Body of pancreas (tissue), 4 donors: Measurements from ENCODE around the gene NOP9. TPM values are rescaled to one million over a fixed set of nuclear protein-coding genes. Genes with fewer than 3 reads are reported as not detected.
A peak's percentile ranks its signal among the peaks of the same experiment; 100 is the strongest.

ENCODE experiments used
- ATAC-seq: fragments of 150-250 bp; one replicate; pipeline ENCODE4 v1.9.1; 2016
- DNase-seq, 4 donors: peaks; one replicate each; pipeline ENCODE4 v3.0.0-alpha.2; 2019
- H3K27ac ChIP-seq, 4 donors: fragments of 200-600 bp; sonication (generic); 1 replicate in 3 of 4; 2 replicates in 1 of 4; pipeline versions ENCODE4 v1.5.1 to v1.6.1; 2016 to 2019; ENCODE audit warnings: mild to moderate bottlenecking in 1 of 4, mixed read lengths in 1 of 4, moderate library complexity in 1 of 4
- H3K27me3 ChIP-seq, 2 donors: fragments of 200-600 bp; sonication (generic); one replicate each; pipeline ENCODE4 v1.6.0; 2016; ENCODE audit warnings: mild to moderate bottlenecking in 1 of 2
- H3K36me3 ChIP-seq, 2 donors: fragments of 200-600 bp; sonication (generic); replicated peaks in 1 of 2; 2 replicates each; pipeline ENCODE4 v1.5.1; 2016; ENCODE audit warnings: low read depth in 2 of 2; ENCODE audit not compliant: insufficient read depth in 1 of 2
- H3K4me1 ChIP-seq: fragments of 200-600 bp; sonication (generic); one replicate; pipeline ENCODE4 v1.6.0; 2016
- H3K4me3 ChIP-seq, 2 donors: fragments of 200-600 bp; sonication (generic); 1 replicate in 1 of 2; 2 replicates in 1 of 2; pipeline ENCODE4 v1.5.1; 2016 to 2019
- H3K9me3 ChIP-seq, 3 donors: fragments of 200-600 bp; sonication (generic); 1 replicate in 2 of 3; 2 replicates in 1 of 3; pipeline ENCODE4 v1.5.1; 2016
- POLR2A ChIP-seq, 3 donors: fragments of 450-650 bp; IDR thresholded peaks; one replicate each; pipeline ENCODE4 v1.6.1; 2016; ENCODE audit warnings: antibody characterized with exemption in 3 of 3, mild to moderate bottlenecking in 2 of 3
- WGBS, 2 donors: methylation state at CpG; one replicate each; pipeline ENCODE4 v1.1.5; 2017; 5-methylcytosine and 5-hydroxymethylcytosine counted together
- intact Hi-C: fragments of 100-400 bp; cut with DNase I; formaldehyde crosslinking; loops from one replicate; pipeline ENCODE4 v1.15.1; 2023
- total RNA-seq, 2 donors: library from RNA; depleted of rRNA; stranded (reverse); fragments of >200 nt; gene quantifications; one replicate each; pipeline ENCODE4 v1.1.0, GENCODE V29; 2016
- TF ChIP-seq, protein P1 (sequence below), 7 experiments: fragments of 450-650 bp in 4 of 7; fragments of 200-600 bp in 3 of 7; sonication (generic) in 3 of 7; IDR thresholded peaks; one replicate each; pipeline ENCODE4 v1.5.1; 2016 to 2019; ENCODE audit warnings: antibody characterized with exemption in 7 of 7

The NOP9 gene
- total RNA-seq, 2 donors from 2014 or later, result 10.6 to 12.2 TPM

DNA sequence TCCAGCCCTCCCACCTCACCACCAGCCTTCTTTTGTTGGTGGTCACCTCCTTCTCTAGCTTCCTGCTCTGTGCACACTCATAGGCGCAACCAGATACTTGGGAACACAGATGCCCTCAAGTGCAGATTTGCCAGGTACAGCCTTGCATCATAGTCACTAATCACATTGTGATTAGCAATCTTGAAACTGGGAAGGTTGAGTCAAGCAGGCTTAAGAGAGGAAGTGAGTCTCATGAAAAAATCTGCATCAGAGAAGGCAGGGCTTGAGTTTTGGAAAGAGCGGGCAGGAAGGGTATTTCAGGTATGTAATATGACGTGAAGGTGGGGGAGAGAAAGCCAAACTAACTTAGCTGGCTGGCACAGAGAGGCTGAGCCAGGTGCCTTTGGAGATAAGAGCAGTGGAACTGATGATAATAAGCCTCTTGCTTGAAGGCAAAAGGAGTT lies 25.5 kb upstream of the NOP9 start:
- H3K4me1 ChIP-seq, result peaks cover 51% of the 10 kb centered on the region
- DNase-seq, result peak; percentile 71 to 90 (median 78)
- intact Hi-C loops, result no loop called here
- no peaks in the 10 kb centered on the region for H3K9me3 ChIP-seq
- peak in 1 of 3 donors; percentile 46 for TF ChIP-seq POLR2A (IDR thresholded peaks at IDR 0.05)
- TF ChIP-seq, protein P1, sequence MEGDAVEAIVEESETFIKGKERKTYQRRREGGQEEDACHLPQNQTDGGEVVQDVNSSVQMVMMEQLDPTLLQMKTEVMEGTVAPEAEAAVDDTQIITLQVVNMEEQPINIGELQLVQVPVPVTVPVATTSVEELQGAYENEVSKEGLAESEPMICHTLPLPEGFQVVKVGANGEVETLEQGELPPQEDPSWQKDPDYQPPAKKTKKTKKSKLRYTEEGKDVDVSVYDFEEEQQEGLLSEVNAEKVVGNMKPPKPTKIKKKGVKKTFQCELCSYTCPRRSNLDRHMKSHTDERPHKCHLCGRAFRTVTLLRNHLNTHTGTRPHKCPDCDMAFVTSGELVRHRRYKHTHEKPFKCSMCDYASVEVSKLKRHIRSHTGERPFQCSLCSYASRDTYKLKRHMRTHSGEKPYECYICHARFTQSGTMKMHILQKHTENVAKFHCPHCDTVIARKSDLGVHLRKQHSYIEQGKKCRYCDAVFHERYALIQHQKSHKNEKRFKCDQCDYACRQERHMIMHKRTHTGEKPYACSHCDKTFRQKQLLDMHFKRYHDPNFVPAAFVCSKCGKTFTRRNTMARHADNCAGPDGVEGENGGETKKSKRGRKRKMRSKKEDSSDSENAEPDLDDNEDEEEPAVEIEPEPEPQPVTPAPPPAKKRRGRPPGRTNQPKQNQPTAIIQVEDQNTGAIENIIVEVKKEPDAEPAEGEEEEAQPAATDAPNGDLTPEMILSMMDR (IDR thresholded peaks at IDR 0.05), result no peak
- 22 to 36% methylated on average over 3 of the region's 3 CpGs for WGBS, 2 donors
- peaks cover 0 to 1% of the 10 kb centered on the region in 2 donors for H3K36me3 ChIP-seq
- H3K27me3 ChIP-seq, result no peaks in the 10 kb centered on the region
- peak; percentile 79 for ATAC-seq
- no peak overlapping the region for H3K4me3 ChIP-seq
- peak overlapping the region; percentile 71 to 96 (median 84) for H3K27ac ChIP-seq

DNA sequence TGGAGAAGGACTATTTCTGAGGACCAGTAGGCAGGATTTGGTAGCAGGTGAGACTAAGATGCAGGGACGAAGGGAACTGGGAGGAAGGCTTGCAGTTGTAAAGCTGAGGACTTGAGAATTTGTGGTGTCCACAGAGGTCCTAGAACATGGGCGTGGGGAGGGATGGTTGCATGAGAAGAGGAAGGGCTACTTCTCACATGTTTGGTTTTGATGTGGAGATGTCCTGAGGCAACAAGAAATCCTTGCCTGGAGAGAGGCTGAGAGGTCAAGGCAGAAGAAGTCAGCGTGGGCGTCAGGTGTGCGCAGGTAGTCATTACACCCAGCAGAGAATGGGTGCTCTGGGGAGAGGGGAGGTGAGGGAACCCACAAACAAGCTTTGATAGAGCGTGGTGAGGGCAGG lies 22.6 kb upstream of the NOP9 start:
- intact Hi-C loops, result no loop called here
- ATAC-seq (no peak), DNase-seq (no peak)
- no peak for TF ChIP-seq POLR2A (IDR thresholded peaks at IDR 0.05)
- TF ChIP-seq, protein P1 (IDR thresholded peaks at IDR 0.05), result no peak
- Histone ChIP-seq H3K4me1 (peaks cover 44% of the 10 kb centered on the region), H3K27ac (no peak overlapping the region), H3K4me3 (no peak overlapping the region), H3K9me3 (no peaks in the 10 kb centered on the region), H3K36me3 (no peaks in the 10 kb centered on the region), H3K27me3 (no peaks in the 10 kb centered on the region)
- 85 to 90% methylated on average over 6 of the region's 6 CpGs for WGBS, 2 donors

DNA sequence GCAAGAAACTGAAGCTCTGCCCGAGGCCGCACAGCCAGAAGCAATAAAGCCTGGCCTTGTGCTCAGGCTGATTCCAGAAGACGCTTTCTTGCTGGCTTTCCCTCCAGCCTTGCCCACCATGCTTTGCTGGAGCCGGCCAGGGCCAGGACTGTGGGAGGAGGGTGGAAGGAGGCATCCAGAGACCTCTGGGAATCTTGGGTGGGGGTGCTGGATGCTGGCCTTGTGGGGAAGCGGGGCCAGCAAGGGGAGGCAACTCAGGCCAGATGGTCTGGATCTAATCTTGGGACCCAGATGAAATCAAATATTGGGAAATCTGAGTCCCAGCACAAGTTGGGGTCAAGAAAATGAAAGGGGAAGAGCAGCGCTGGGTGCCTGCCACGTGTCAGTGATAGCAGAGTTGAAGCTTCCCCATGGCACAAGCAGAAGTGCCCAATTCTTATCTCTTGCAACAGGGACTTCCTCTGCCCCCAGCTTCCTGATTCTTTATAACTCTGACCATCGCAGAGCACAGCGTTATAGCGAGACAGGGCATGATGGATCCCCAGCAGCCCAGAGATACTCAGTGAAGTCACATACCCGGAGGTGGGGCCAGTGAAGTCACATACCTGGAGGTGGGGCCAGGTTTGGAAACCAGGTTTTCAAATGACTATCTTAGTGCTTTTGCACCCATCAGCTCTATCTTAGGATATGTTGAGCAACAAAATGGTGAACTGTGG lies 21.9 kb upstream of the NOP9 start:
- intact Hi-C loops, result no loop called here
- Histone ChIP-seq H3K27me3 (no peaks in the 10 kb centered on the region), H3K4me3 (no peak overlapping the region), H3K27ac (peak overlapping the region in 1 of 4 donors; percentile 30), H3K9me3 (no peaks in the 10 kb centered on the region), H3K36me3 (no peaks in the 10 kb centered on the region), H3K4me1 (peaks cover 37% of the 10 kb centered on the region)
- WGBS, 2 donors, result 81 to 94% methylated on average over 11 of the region's 11 CpGs
- no peak for TF ChIP-seq POLR2A (IDR thresholded peaks at IDR 0.05)
- TF ChIP-seq, protein P1 (IDR thresholded peaks at IDR 0.05), result no peak
- no peak for ATAC-seq
- DNase-seq, result peak in 1 of 4 donors; percentile 49

DNA sequence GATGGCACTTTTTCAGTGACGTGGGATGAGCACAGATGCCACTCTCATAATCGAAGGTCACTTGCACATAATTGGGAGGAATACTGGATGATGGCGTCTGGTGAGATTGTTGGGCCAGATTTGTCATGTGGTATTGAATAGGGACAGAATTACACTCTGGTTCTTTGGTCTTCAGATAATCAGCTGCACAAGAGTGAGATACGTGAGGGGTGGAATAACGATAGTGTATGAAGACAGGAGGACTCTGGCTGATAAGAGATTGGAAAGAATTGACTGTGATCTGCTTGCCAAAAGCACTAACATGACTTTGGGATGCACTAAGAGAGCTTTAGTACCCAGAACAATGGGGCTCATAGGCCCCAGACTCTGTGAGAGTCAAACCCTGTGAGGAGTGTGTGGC lies 21.2 kb upstream of the NOP9 start:
- H3K9me3 ChIP-seq, result no peaks in the 10 kb centered on the region
- intact Hi-C loops, result no loop called here
- no peak for TF ChIP-seq POLR2A (IDR thresholded peaks at IDR 0.05)
- TF ChIP-seq, protein P1 (IDR thresholded peaks at IDR 0.05), result no peak
- no peaks in the 10 kb centered on the region for H3K27me3 ChIP-seq
- no peak overlapping the region for H3K4me3 ChIP-seq
- DNase-seq (no peak), ATAC-seq (no peak)
- WGBS, 2 donors, result 85 to 87% methylated on average over 5 of the region's 5 CpGs
- no peak overlapping the region for H3K27ac ChIP-seq
- peaks cover 31% of the 10 kb centered on the region for H3K4me1 ChIP-seq
- H3K36me3 ChIP-seq, result no peaks in the 10 kb centered on the region
